Sciatic nerve (tissue), 2 donors: ENCODE results near the gene STAG1. TPM values are rescaled to one million over a fixed set of nuclear protein-coding genes. Genes with fewer than 3 reads are reported as not detected.
"Not testable (repeated sequence)": the region's sequence is repeated elsewhere in the genome, so short reads cannot be mapped to it uniquely, and the experiment has no call there.

Source experiments
- ATAC-seq: fragments of 200-7000 bp; cut with Tn5 transposase; one replicate; pipeline ENCODE4 v1.9.1; 2020; ENCODE audit warnings: mild to moderate bottlenecking, moderate library complexity
- DNase-seq: peaks from one replicate; pipeline ENCODE4 v3.0.0-alpha.2; 2020; ENCODE audit warnings: low spot score
- intact Hi-C: fragments of 100-400 bp; cut with DNase I; formaldehyde crosslinking; loops from one replicate; pipeline ENCODE4 v1.14.2; 2022
- total RNA-seq: library from RNA; stranded (reverse); fragmentation: NEBNext Ultra II Directional; extraction: Animal tissue kit (Norgen Biotek cat#: 25700); gene quantifications from one replicate; pipeline ENCODE4 v1.2.1, GENCODE V29; 2021
- donor health status: DM: no; HTN: no; CAD: no.
- donor health status: DM: no; HTN: no; CAD: no.

The STAG1 gene
- total RNA-seq, 1 donor from 2014 or later: 78.8 TPM

- no peak for DNase-seq
- intact Hi-C loops: no loop called here
- no peak for ATAC-seq
These were observed 85.1 kb downstream of the STAG1 start for GRCh38 chr3:136667081-136667480.

DNA sequence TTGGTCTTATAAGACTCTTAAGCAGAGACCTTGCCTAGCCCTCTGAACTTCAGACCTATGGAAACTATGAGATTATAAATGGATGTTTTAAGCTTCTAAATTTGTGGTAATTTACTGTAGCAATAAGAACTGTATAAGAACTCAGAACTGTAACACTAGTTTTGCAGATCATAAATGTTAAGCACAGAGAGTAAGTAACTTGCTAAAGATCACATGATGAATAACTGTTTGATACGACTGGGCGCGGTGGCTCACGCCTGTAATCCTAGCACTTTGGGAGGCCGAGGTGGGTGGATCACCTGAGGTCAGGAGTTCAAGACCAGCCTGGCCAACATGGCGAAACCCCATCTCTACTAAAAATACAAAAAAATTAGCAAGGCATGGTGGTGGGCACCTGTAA, 85.9 kb downstream of the STAG1 start:
- DNase-seq, intact Hi-C loops, ATAC-seq: not testable (repeated sequence)

GRCh38 chr3:136664771-136665170, 87.4 kb downstream of the STAG1 start:
- DNase-seq (no peak), ATAC-seq (no peak)
- intact Hi-C loops: no loop called here

- DNase-seq (no peak), ATAC-seq (no peak)
- intact Hi-C loops: no loop called here
These were observed 90.9 kb downstream of the STAG1 start for GRCh38 chr3:136661282-136661681.

GRCh38 chr3:136658946-136659682, 93.1 kb downstream of the STAG1 start:
- intact Hi-C loops: no loop called here
- no peak for DNase-seq
- peak; percentile 68 for ATAC-seq

DNA sequence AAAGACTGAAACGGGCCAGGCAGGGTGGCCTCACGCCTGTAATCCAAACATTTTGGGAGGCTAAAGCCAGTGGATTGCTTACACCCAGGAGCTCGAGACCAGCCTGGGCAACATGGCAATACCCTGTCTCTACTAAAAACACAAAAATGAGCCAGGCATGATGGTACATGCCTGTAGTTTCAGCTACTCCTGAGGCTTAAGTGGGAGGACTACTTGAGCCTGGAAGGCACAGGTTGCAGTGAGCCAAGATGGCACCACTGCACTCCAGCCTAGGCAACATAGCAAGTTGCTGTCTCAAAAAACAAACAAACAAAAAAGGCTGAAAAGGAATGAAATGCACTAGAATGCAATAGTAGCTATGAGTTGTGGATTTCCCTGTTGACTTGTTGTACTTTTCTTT, 94.7 kb downstream of the STAG1 start:
- intact Hi-C loops: no loop called here
- no peak for ATAC-seq
- DNase-seq: no peak

DNA sequence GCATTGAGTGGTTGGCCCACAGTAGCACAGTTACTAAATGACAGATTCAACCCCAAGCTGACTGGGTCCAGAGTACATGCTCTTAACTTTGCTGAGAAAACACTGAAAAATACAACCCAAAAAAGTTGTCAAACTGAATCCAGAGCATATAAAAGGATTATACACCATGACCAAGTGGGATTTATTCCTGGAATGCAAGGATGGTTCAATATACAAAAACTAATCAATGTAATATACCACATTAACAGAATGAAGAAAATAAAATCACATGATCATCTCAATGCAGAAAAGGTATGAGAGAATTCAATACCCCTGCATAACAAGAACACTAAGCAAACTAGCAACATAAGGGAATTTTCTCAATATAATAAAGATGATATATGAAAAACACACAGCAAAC, 98.5 kb downstream of the STAG1 start:
- no peak for DNase-seq
- intact Hi-C loops: no loop called here
- ATAC-seq: no peak

DNA sequence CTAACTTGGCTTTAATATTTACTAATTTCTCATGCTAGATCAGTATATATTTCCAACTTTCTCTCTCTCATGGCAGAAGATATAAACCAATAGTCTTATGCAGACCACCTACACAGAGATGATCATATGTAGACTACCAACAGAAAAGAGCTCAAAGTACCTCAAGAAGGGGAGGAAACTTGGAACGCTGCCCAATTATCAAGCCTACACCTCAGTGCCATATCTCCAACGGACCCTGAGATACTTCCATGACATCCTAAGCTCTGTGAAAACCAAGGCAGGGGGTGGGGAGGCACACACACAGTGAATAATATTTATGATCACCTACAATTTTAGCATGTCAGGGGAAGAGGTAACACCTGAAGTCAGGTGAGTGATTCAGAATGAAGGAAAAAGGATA, 100.6 kb downstream of the STAG1 start:
- ATAC-seq (no peak), DNase-seq (no peak)
- intact Hi-C loops: no loop called here

GRCh38 chr3:136650461-136650860, 101.7 kb downstream of the STAG1 start:
- intact Hi-C loops: no loop called here
- ATAC-seq (no peak), DNase-seq (no peak)

GRCh38 chr3:136645915-136646314, 106.3 kb downstream of the STAG1 start:
- DNase-seq: no peak
- no peak for ATAC-seq
- intact Hi-C loops: no loop called here

- intact Hi-C loops: no loop called here
These were observed 108.0 kb downstream of the STAG1 start for GRCh38 chr3:136644212-136644611.

GRCh38 chr3:136643380-136643779, 108.8 kb downstream of the STAG1 start:
- DNase-seq, intact Hi-C loops, ATAC-seq: not testable (repeated sequence)

More at GRCh38 chr3:136644212-136644611, 108.0 kb downstream of the STAG1 start:
- ATAC-seq (no peak), DNase-seq (no peak)

- DNase-seq: no peak
- intact Hi-C loops: no loop called here
- no peak for ATAC-seq
These were observed 109.5 kb downstream of the STAG1 start for GRCh38 chr3:136642711-136643110.

DNA sequence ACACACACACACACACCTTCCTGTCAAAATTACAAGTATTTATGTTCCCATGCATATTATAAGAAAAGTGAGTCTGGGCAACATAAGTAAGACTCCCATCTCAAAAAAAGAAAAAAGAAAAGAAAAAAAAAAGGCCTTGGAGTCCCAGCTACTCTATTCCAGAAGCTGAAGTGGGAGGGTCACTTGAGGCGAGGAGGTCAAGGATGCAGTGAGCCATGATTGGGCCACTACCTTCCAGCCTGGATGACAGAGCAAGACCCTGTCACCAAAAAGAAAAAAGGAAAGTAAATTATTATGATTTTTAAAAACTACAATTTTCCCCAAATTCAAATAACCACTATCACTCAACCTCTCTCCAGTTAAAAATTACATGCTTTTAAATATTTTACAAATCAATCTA, 113.1 kb downstream of the STAG1 start:
- DNase-seq (no peak), ATAC-seq (no peak)
- intact Hi-C loops: no loop called here

DNA sequence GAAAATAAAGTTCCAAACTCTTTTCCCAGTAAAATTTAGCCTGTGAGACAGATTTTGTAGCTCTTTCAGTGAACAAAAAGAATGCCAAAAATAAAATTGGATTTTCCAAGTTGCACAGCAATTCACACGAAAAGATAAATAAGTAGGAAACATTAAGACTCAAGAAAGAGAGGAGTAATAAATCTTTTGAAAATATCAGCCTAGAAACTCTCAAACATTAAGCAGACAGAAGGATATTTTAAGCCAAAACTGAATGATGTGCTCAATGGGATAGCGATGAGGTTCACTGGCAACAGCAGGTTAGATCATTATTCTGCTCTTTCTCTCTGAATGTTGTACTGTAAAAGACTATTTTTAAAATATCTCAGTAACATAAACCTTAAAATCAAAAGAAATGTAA, 115.0 kb downstream of the STAG1 start:
- intact Hi-C loops: no loop called here
- ATAC-seq (no peak), DNase-seq (no peak)

GRCh38 chr3:136634821-136635220, 117.4 kb downstream of the STAG1 start:
- DNase-seq (no peak), ATAC-seq (no peak)
- intact Hi-C loops: no loop called here

- intact Hi-C loops: no loop called here
- no peak for ATAC-seq
- no peak for DNase-seq
These were observed 119.5 kb downstream of the STAG1 start for GRCh38 chr3:136632625-136633081.

DNA sequence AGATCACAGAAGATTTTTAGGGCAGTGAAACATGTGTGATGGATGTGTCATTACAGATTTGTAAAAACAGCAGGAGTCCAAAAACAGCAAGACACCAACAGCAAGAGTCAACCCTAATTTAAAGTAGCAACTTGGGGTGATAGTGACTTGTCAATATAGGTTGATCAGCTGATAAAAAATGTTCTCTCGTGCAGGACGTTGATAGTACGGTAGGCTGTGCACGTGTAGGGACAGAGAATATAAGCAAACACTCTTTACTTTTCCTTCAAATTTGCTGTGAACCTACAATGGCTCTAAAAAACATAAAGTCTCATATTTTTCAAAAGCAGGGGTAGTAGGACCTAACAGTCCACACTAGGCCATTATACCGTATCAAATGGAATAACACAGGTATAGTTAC, 120.8 kb downstream of the STAG1 start:
- no peak for DNase-seq
- intact Hi-C loops: no loop called here
- no peak for ATAC-seq

DNA sequence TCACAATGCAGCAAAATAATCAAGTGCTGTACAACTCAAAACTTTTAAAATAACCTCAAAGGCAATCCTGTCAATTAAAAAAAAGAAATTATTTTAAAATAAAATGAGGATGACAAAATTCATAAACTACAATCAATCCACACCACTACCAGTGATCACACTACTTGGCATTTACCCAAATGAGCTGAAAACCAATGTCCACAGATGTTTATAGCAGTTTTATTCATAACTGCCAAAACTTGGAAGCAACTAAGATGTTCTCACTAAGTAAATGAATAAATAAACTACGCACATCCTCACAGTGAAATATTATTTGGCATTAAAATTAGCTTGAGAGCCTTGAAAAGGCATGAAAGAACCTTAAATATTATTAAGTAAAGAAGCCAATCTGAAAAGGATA, 121.3 kb downstream of the STAG1 start:
- DNase-seq: no peak
- ATAC-seq: no peak
- intact Hi-C loops: no loop called here

GRCh38 chr3:136626493-136626892, 125.7 kb downstream of the STAG1 start:
- no peak for DNase-seq
- ATAC-seq: no peak
- intact Hi-C loops: loop anchor here (10.0 kb wide), 1 partner anchor 1832 kb away; the partner anchor contains the start of gene EPHB1
